Measurements from ENCODE around the gene PRSS23.
A peak's percentile ranks its signal among the peaks of the same experiment; 100 is the strongest.
"Not testable (repeated sequence)": the region's sequence is repeated elsewhere in the genome, so short reads cannot be mapped to it uniquely, and the experiment has no call there.

Gene PRSS23

GRCh38 chr11:86814775-86815174 is 14.4 kb downstream of the PRSS23 start:
- no peak for DNase-seq (ENCODE audit: low spot score)

DNA sequence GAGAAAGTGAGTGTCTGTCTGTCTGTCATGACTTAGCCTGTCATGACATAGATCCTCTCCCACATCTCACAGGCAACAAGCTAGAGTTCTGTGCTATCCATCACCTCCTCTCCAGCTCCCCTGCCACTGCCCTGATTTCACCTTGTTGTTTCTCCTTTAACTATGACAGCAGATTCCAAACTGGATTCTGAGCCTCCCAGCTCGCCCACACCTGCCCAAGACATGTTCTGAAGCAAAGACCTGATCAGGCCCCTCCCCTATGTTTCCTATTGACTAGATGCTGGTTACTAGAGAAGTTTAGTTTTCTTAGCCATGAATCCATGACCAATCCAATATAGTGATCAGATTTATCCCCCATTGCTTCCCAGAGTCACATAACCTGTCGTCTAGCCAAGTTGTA is 15.4 kb downstream of the PRSS23 start:
- no peak for DNase-seq (ENCODE audit: low spot score)

GRCh38 chr11:86816251-86816726 is 15.9 kb downstream of the PRSS23 start:
- DNase-seq (ENCODE audit: low spot score) = no peak

- peak; percentile 54 for DNase-seq (ENCODE audit: low spot score)
Observed at GRCh38 chr11:86818462-86819192, 18.3 kb downstream of the PRSS23 start.

DNA sequence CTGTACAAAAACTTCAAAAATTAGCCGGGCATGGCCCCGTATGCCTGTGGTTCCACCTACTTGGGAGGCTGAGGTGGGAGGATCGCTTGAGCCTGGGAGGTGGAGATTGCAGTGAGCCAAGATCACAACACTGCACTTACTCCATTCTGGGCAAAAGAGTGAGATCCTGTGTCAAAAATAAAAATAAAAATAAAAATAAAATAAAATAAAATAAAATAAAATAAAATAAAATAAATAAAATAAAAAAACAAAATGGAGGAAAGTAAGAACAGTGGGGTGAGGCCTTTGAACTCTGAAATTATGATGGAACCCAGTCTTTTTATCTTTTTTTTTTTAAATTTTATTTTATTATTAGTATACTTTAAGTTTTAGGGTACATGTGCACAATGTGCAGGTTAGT is 23.8 kb downstream of the PRSS23 start:
- not testable (repeated sequence) for DNase-seq (ENCODE audit: low spot score)

DNA sequence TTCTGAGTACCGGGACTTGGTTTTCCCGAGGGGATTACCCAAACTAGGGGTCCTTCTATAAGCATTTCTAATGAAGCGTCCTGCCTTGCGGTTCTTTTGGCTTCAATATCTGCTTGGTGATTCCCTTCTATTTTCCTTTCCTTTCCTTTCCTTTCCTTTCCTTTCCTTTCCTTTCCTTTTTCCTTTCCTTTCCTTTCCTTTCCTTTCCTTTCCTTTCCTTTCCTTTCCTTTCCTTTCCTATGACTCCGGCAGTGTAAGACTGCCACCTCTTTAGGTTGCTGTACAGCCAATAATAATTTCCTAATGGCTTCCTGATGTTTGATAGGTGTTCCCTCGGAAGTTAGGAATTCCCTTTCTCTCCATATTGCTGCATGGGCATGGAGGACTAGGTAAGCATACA is 34.0 kb downstream of the PRSS23 start:
- not testable (repeated sequence) for DNase-seq (ENCODE audit: low spot score)

GRCh38 chr11:86844762-86845508 is 44.6 kb downstream of the PRSS23 start:
- not testable (repeated sequence) for DNase-seq (ENCODE audit: low spot score)

- DNase-seq (ENCODE audit: low spot score) = no peak
Observed at GRCh38 chr11:86848132-86848531, 47.8 kb downstream of the PRSS23 start.

GRCh38 chr11:86849679-86850078 is 49.3 kb downstream of the PRSS23 start:
- DNase-seq (ENCODE audit: low spot score) = no peak
